Measurements from ENCODE around the gene ABHD12B. TPM values are rescaled to one million over a fixed set of nuclear protein-coding genes. Genes with fewer than 3 reads are reported as not detected.

ABHD12B gene
- total RNA-seq, 1 experiment from 2014 or later, result 51.0 TPM

GRCh38 chr14:50943943-50944646 lies 72.2 kb downstream of the ABHD12B start, which contains the start of gene PYGL:
TSS of gene PYGL (minus strand) at chr14:50944483. CDS start at chr14:50944403, 80 bp downstream.
- no peak within 1 kb of the TSS for H2BK5ac ChIP-seq (ENCODE audit: insufficient read length, low read length)
- H2BK20ac ChIP-seq (ENCODE audit: low read depth, low read length, poor library complexity, severe bottlenecking), result no peak within 1 kb of the TSS
- H3K4me1 ChIP-seq (ENCODE audit: insufficient read depth, low read length), result no peaks in the 10 kb centered on the region
- H3K14ac ChIP-seq (ENCODE audit: insufficient read depth, low read length), result peak within 1 kb of the TSS; percentile 88
- H3K79me2 ChIP-seq (ENCODE audit: insufficient read depth, low read length), result no peaks in the 10 kb centered on the region
- no peak within 1 kb of the TSS for H3K56ac ChIP-seq (ENCODE audit: insufficient read length, low read depth, low read length)
- H3K9me3 Mint-ChIP-seq, result peaks cover 1 to 3% of the 10 kb centered on the region in 2 experiments; a peak in 3 of 5 replicates
- whole genome bisulfite sequencing (ENCODE audit: extremely low coverage, insufficient read length, low lambda C conversion rate), result no CpG with 5 or more reads among the region's 74 CpGs
- no peak within 1 kb of the TSS for H4K5ac ChIP-seq (ENCODE audit: insufficient read length, low read depth, low read length)
- peak within 1 kb of the TSS; percentile 63 for H3K4me2 ChIP-seq (ENCODE audit: insufficient read depth, insufficient read length, low read length)
- peak within 1 kb of the TSS; percentile 85 to 94 for H3K4me3 Mint-ChIP-seq
- peak within 1 kb of the TSS in 1 of 3 experiments; percentile 39; a peak in 1 of 7 replicates for H3K27ac Mint-ChIP-seq
- no peaks in the 10 kb centered on the region for H3K9me3 ChIP-seq (ENCODE audit: control insufficient read depth, low read depth, low read length)
- H3K79me1 ChIP-seq (ENCODE audit: insufficient read depth, low read depth, low read length, poor library complexity, severe bottlenecking), result no peaks in the 10 kb centered on the region
- peak within 1 kb of the TSS; percentile 34 for H3K9ac ChIP-seq (ENCODE audit: extremely low read depth, insufficient read length, low read length)
- peak within 1 kb of the TSS; percentile 17 for H2AFZ ChIP-seq (ENCODE audit: low read length)
- peaks cover 2 to 10% (median 7%) of the 10 kb centered on the region in 3 experiments; a peak in 5 of 7 replicates for H3K36me3 Mint-ChIP-seq (ENCODE audit: insufficient read depth in 1 of 3, low read depth in 3 of 3)
- H3K27me3 Mint-ChIP-seq (ENCODE audit: low read depth), result peaks cover 9% of the 10 kb centered on the region
- no peak within 1 kb of the TSS for H2BK15ac ChIP-seq (ENCODE audit: low read depth, low read length)
- H3K27ac ChIP-seq (ENCODE audit: insufficient read length, low read depth, low read length), result no peak within 1 kb of the TSS
- no peak within 1 kb of the TSS for H3K23ac ChIP-seq (ENCODE audit: insufficient read length, low read depth, low read length)
- H3K4me1 Mint-ChIP-seq, result peaks cover 8 to 12% of the 10 kb centered on the region in 2 experiments
- no peak within 1 kb of the TSS for H2BK120ac ChIP-seq (ENCODE audit: low read depth, low read length, poor library complexity, severe bottlenecking)
- TF ChIP-seq CTCF (conservative IDR thresholded peaks at IDR 0.05), result no peak
- H3K18ac ChIP-seq (ENCODE audit: insufficient read length, low read depth, low read length), result no peak within 1 kb of the TSS
- no peak within 1 kb of the TSS for H4K8ac ChIP-seq (replicated peaks; ENCODE audit: insufficient read length, low read depth, low read length)
- no peak within 1 kb of the TSS for H2AK5ac ChIP-seq (ENCODE audit: insufficient read length, low read length)
- H4K91ac ChIP-seq (ENCODE audit: insufficient read length, low read depth, low read length), result no peak within 1 kb of the TSS
- no peaks in the 10 kb centered on the region for H3K27me3 ChIP-seq (ENCODE audit: insufficient read depth, low read length)
- H2BK12ac ChIP-seq (ENCODE audit: insufficient read length, low read depth, low read length), result no peak within 1 kb of the TSS
- H3T11ph ChIP-seq (ENCODE audit: low read length), result no peak within 1 kb of the TSS
- H3K23me2 ChIP-seq (ENCODE audit: insufficient read length, low read depth, low read length, poor library complexity, severe bottlenecking), result peaks cover 16% of the 10 kb centered on the region
- no peak within 1 kb of the TSS for H3K4ac ChIP-seq (ENCODE audit: low read depth, low read length)
- no peaks in the 10 kb centered on the region for H4K20me1 ChIP-seq (ENCODE audit: control insufficient read depth, insufficient read depth, insufficient read length)
- peak; percentile 81 for DNase-seq

Measured in H9 (cell line).